Hematopoietic multipotent progenitor cell treated with erythropoietin and hydrocortisone succinate and interleukin-3 and kit ligand, for 15 days (in vitro differentiated cells): ENCODE results near the gene DNAH10.
"Not testable (repeated sequence)": the region's sequence is repeated elsewhere in the genome, so short reads cannot be mapped to it uniquely, and the experiment has no call there.

ENCODE experiments used
- DNase-seq: peaks from one replicate; pipeline ENCODE4 v3.0.0-alpha.2; 2015; ENCODE audit warnings: low spot score

The DNAH10 gene

DNA sequence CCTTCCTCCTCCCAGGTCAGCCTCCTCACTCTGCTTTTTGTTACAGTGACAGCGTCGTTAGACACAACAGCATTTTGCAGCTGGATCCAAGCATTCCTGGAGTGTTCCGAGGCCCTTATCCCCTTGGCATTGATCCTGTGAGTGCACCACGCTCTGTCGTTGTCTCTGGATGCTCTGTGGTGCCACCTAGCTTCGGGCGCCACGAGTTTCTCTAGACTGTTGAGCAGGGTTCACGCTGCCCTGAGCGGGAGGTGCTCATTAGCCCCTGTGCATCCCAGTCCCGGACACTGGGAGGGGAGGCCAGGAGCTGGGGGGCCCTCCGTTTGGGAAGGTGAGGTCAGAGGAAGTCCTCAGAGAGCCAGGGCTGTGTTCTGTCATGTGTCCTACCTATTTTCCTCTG, 17.3 kb upstream of the DNAH10 start:
- no peak for DNase-seq

DNA sequence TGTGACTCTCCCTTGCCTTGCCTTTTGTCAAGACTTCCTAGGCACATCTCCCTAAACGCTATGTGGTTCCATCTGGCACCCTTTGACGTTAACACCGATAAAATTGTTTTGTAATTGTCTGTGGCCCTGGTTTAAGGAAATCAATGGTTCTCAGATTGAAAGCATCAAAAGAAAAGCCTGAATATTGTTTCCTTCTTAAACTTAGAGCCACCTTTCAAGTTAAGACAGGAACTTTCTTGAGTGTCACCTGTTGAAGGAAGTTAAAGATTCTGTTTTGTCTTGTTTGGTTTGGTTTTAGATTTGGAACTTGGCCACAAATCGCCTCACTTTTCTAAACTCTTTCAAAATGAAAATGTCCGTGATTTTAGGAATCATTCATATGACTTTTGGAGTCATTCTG, 14.8 kb upstream of the DNAH10 start:
- DNase-seq = no peak

DNA sequence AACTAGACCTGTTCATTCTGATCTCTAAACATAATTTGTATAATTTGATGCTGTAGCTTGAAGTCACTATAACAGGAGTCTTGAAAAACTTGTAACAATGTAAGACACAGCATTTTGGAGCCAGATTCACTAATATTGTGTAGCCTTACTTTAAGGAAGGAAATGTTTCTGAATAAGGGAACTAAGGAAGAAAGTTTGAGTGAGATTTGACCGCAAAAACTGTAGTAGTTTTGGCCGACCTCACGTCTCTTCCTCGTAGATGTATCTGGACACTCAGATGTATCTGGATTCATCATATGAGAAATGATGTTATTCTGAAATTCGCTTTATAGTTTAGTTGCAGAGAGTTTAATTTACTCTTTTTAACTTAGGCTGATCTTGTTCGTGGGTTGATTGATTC, 13.9 kb upstream of the DNAH10 start:
- DNase-seq = no peak

DNA sequence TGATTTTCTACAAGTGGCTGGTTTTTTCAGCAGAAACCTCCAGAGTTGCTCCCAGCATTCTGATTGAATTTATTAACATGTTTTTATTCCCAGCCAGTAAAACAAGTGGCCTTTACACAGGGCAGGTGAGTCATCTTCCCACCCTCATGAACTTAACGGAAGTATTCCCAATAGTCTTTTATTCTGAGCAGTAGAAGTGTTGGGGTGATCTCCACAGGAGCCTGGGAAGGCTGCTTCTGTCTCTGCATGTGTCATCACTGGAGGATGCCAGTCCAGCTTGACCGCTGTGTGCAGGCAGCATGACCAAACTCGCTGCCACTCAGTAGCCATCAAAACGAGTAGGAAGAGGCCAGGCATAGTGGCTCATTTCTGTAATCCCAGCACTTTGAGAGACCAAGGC, 13.4 kb upstream of the DNAH10 start:
- no peak for DNase-seq

DNA sequence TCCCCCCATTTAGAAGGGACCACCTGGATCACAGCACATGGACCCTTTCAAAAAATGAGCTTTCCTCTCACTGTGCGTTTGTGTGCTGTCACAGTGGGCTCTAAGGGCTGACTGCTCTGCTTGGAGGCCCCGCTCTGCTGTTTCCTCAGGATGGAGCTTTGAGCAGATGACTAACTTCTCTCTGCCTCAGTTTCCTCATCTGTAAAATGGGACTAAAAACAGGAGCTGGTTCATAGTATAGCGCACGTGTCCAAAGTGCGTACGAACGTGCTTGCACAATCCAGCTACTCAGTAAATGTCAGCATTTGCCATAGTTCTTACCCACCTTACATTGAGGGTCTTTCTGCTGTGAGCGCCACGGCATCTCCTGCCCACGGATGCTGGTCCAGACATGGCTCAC, 12.7 kb upstream of the DNAH10 start:
- DNase-seq = no peak

DNA sequence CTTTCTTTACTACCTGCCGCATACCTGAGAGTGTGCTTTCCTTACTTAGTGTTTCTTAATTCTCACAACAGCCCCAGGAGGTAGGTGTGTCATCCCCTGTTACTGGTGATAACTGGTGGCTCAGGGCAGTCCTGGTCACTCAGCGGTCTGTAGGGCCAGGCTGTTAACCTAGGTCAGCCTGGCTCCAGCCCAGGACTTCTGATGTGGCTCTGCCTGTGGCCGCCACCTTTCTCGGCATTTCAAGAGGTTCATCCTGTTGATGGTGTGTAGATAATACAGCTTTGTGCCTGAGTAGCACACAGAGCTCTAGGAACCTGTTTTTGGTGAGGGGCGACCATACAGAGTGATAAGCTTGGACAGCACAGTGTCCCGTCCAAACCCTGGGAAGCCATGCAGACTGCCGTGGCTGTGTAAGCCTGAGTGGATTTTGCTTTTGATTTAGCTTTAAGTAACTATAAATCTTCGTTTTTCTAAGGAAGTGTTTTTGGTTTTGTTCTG, 11.9 kb upstream of the DNAH10 start:
- DNase-seq = no peak

- no peak for DNase-seq
These were observed 10.1 kb upstream of the DNAH10 start for GRCh38 chr12:123752046-123752445.

GRCh38 chr12:123754041-123754772, 7.9 kb upstream of the DNAH10 start:
- DNase-seq = no peak

- no peak for DNase-seq
These were observed 4.5 kb upstream of the DNAH10 start for GRCh38 chr12:123757561-123757960.

GRCh38 chr12:123760267-123760938, 1.7 kb upstream of the DNAH10 start:
- no peak for DNase-seq

DNA sequence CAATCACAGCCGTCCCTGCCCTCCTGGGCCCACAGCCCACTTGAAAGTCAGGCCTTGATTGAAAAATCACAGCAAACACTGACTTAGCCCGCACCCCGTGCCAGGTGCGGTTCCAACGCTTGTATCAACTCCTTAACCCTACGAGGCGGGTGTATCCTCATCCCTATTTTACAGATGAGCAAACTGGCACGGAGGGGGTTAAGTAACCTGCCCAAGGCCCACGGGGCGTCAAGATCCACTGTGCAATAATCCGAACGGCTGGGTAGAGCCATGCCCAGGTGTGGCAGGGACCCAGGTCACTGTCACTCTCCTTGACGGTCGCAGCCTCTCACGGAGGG, 583 bp downstream of the DNAH10 start:
- DNase-seq = no peak

- DNase-seq = no peak
These were observed 992 bp downstream of the DNAH10 start for GRCh38 chr12:123763093-123763492.

DNA sequence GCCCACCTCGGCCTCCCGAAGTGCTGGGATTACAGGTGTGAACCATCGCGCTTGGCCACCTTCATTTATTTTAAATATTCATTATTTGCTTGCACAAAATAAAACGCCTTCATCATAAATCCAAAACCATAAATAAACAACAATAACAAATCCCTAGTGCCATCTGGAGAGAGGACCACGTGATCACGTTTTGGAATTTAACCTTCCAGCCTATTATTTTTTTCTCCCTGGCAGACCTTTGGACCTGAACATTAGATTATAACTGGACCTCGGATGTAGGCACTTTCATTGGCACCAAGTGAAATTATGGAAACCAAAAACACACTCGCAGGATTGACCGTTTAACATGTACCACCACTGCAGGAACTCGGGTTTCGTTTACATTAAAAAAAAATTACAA, 2.0 kb downstream of the DNAH10 start:
- no peak for DNase-seq

GRCh38 chr12:123765504-123766035, 3.5 kb downstream of the DNAH10 start:
- DNase-seq = no peak

DNA sequence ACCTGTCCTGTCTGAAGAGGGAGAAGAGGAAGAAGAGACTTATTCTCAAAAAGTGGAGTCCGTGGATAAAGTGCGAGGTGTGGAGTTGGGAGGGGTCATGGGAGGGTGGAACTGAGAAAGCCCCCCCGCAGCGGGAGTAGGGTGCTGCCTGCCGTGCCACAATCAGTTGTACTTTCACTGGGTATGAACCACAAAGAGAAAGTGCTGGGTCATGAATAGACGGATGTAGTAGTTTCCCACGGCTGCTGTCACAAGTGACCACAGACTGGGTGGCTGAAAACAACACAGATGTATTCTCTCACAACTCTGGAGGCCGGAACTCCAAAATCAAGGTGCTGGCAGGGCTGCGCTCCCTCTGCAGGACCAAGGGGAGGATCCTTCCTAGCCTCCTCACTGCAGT, 5.5 kb downstream of the DNAH10 start:
- no peak for DNase-seq

DNA sequence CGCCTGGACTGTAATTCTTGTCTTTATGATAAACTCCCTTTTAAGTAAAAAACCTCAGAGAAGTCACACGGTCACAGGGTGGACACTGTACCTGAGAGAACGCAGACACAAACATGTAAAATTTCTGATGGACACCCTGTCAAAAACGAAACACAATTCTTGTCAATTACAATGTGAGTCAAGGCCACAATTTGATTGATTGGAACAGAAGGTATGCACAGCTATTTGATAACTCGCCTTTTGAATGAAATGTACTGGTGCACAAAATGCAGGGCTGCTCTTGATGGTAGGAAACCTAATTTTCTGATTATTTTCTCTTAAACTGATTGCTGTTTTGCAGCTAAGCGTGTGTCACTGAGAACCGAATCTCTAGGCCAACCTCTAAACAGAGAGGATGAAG, 9.2 kb downstream of the DNAH10 start:
- DNase-seq = no peak

- DNase-seq = no peak
These were observed 10.0 kb downstream of the DNAH10 start for GRCh38 chr12:123772074-123772473.

- no peak for DNase-seq
These were observed 11.3 kb downstream of the DNAH10 start for GRCh38 chr12:123773375-123773774.

DNA sequence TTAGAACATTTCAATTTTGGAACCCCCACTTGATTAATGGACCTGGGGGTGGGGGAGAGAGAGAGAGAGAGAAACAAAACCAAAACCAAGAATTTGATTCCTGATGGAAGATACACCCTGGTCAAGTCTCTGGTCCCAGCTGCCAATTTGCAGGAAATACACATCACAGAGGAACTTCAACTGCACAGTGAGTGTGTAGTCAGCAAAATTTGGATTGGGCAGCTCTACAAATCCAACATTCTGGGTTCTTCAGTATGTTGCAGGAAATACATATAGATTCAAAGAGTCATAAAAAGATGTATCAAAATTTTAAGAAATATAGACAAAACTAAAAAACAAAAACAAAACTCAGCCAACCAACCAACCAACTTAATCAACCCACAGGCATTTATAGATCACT, 17.4 kb downstream of the DNAH10 start:
- DNase-seq = no peak

- no peak for DNase-seq
These were observed 21.1 kb downstream of the DNAH10 start for GRCh38 chr12:123782997-123783792.

GRCh38 chr12:123787466-123787865, 25.4 kb downstream of the DNAH10 start:
- no peak for DNase-seq

DNA sequence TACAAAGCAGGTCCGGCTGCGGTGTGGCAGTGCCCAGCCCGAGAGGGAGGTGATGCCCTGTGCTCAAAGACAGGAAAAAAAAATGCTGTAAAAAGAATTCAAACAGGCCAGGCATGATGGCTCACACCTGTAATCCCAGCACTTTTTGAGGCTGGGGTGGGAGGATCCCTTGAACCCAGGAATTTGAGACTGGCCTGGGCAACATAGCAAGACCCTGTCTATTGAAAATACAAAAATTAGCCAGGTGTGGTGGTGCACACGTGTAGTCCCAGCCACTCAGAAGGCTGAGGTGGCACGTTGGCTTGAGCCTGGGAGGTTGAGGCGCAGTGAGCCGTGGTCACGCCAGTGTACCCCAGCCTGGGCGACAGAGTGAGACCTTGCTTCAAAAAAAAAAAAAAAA, 26.4 kb downstream of the DNAH10 start:
- DNase-seq = no peak

- DNase-seq = not testable (repeated sequence)
These were observed 27.3 kb downstream of the DNAH10 start for GRCh38 chr12:123789422-123789821.
